GM19452 (cell line): ENCODE measurements around the gene AKAP8.
"Not testable (repeated sequence)": the region's sequence is repeated elsewhere in the genome, so short reads cannot be mapped to it uniquely, and the experiment has no call there.

Source experiments
- ATAC-seq: cut with Tn5 transposase; IDR thresholded peaks from one replicate; pipeline ENCODE4 v1.9.1; 2021; ENCODE audit not compliant: unreplicated experiment

The AKAP8 gene

GRCh38 chr19:15374105-15374651, 5.4 kb downstream of the AKAP8 start:
- no peak for ATAC-seq

- ATAC-seq, result no peak
Measured at GRCh38 chr19:15373644-15374043, 5.9 kb downstream of the AKAP8 start.

- ATAC-seq, result no peak
Measured at GRCh38 chr19:15372891-15373301, 6.7 kb downstream of the AKAP8 start.

GRCh38 chr19:15372470-15372869, 7.1 kb downstream of the AKAP8 start:
- no peak for ATAC-seq

- ATAC-seq, result no peak
Measured at GRCh38 chr19:15371786-15372380, 7.7 kb downstream of the AKAP8 start.

- no peak for ATAC-seq
Measured at GRCh38 chr19:15371119-15371518, 8.5 kb downstream of the AKAP8 start.

GRCh38 chr19:15369594-15369891, 10.0 kb downstream of the AKAP8 start:
- no peak for ATAC-seq

- no peak for ATAC-seq
Measured at GRCh38 chr19:15368798-15369593, 10.6 kb downstream of the AKAP8 start.

GRCh38 chr19:15368051-15368632, 11.4 kb downstream of the AKAP8 start:
- ATAC-seq, result no peak

- ATAC-seq, result no peak
Measured at GRCh38 chr19:15367439-15367838, 12.1 kb downstream of the AKAP8 start.

GRCh38 chr19:15365264-15365663, 14.3 kb downstream of the AKAP8 start:
- ATAC-seq, result no peak

- ATAC-seq, result not testable (repeated sequence)
Measured at GRCh38 chr19:15363791-15364190, 15.8 kb downstream of the AKAP8 start.

GRCh38 chr19:15363048-15363447, 16.5 kb downstream of the AKAP8 start:
- ATAC-seq, result not testable (repeated sequence)

GRCh38 chr19:15360015-15360414, 19.6 kb downstream of the AKAP8 start:
- not testable (repeated sequence) for ATAC-seq

GRCh38 chr19:15358918-15359317, 20.7 kb downstream of the AKAP8 start:
- no peak for ATAC-seq

GRCh38 chr19:15357906-15358305, 21.7 kb downstream of the AKAP8 start:
- no peak for ATAC-seq

GRCh38 chr19:15354566-15355296, 24.9 kb downstream of the AKAP8 start:
- no peak for ATAC-seq

- ATAC-seq, result no peak
Measured at GRCh38 chr19:15353908-15354307, 25.7 kb downstream of the AKAP8 start.

GRCh38 chr19:15352535-15352934, 27.1 kb downstream of the AKAP8 start:
- ATAC-seq, result not testable (repeated sequence)

GRCh38 chr19:15341328-15341727, 38.3 kb downstream of the AKAP8 start:
- ATAC-seq, result not testable (repeated sequence)

- ATAC-seq, result no peak
Measured at GRCh38 chr19:15340086-15340485, 39.5 kb downstream of the AKAP8 start.
